DND-41 (cell line): ENCODE results near the gene EDAR.

Experiments
- ATAC-seq: fragments of 200-7000 bp; cut with Tn5 transposase; 3 replicates; pipeline ENCODE4 v1.9.1; 2021; ENCODE audit warnings: low read depth; ENCODE audit not compliant: insufficient read depth
- DNase-seq: peaks from one replicate; pipeline ENCODE4 v3.0.0-alpha.2; 2020
- H2AFZ ChIP-seq: 2 replicates; pipeline ENCODE4 v1.6.0; 2012; ENCODE audit warnings: low read depth, low read length
- H3K27ac ChIP-seq: 2 replicates; pipeline ENCODE4 v1.5.1; 2012; ENCODE audit warnings: low read length, inconsistent platforms
- H3K27me3 ChIP-seq: fragments of 200-600 bp; sonication (generic); 2 replicates; pipeline ENCODE4 v1.6.0; 2012; ENCODE audit warnings: low read length, mild to moderate bottlenecking, inconsistent platforms; ENCODE audit not compliant: insufficient read depth, poor library complexity
- H3K36me3 ChIP-seq: 2 replicates; pipeline ENCODE4 v1.5.1; 2012; ENCODE audit warnings: low read length, inconsistent platforms; ENCODE audit not compliant: insufficient read depth
- H3K4me1 ChIP-seq: 2 replicates; pipeline ENCODE4 v1.5.1; 2012; ENCODE audit warnings: mild to moderate bottlenecking, low read length; ENCODE audit not compliant: insufficient read depth
- H3K4me2 ChIP-seq: 2 replicates; pipeline ENCODE4 v1.6.0; 2012; ENCODE audit warnings: mild to moderate bottlenecking, moderate library complexity, low read length, inconsistent platforms; ENCODE audit not compliant: insufficient read depth
- H3K4me3 ChIP-seq, 2 experiments: fragments of 200-600 bp in 1 of 2; shearing (Covaris generic) in 1 of 2; 2 replicates each; pipeline ENCODE4 v1.5.1; 2012 to 2016; ENCODE audit warnings: inconsistent platforms in 2 of 2, low read length in 2 of 2, mild to moderate bottlenecking in 2 of 2, low read depth in 1 of 2, moderate library complexity in 1 of 2
- H3K79me2 ChIP-seq: 2 replicates; pipeline ENCODE4 v1.6.0; 2012; ENCODE audit warnings: low read length, inconsistent platforms; ENCODE audit not compliant: insufficient read depth
- H3K9ac ChIP-seq: 2 replicates; pipeline ENCODE4 v1.6.0; 2012; ENCODE audit warnings: low read depth, mild to moderate bottlenecking, inconsistent platforms, low read length, moderate library complexity
- H3K9me3 ChIP-seq: 2 replicates; pipeline ENCODE4 v1.5.1; 2012; ENCODE audit warnings: low read length, moderate library complexity, mild to moderate bottlenecking, inconsistent platforms; ENCODE audit not compliant: insufficient read depth, severe bottlenecking
- H4K20me1 ChIP-seq: 2 replicates; pipeline ENCODE4 v1.6.0; 2012; ENCODE audit warnings: low read length; ENCODE audit not compliant: insufficient read depth
- CTCF ChIP-seq: IDR thresholded peaks from 2 replicates; pipeline ENCODE4 v1.5.1; 2012; ENCODE audit warnings: borderline replicate concordance, low read length, moderate library complexity, mild to moderate bottlenecking; ENCODE audit not compliant: poor library complexity, severe bottlenecking; ENCODE audit errors: extremely low read depth
- EZH2 ChIP-seq: IDR thresholded peaks from 3 replicates; pipeline ENCODE4 v1.6.1; 2012; ENCODE audit warnings: borderline replicate concordance, low read depth, mild to moderate bottlenecking, moderate library complexity, low read length, inconsistent platforms; ENCODE audit not compliant: severe bottlenecking

EDAR gene

GRCh38 chr2:108975613-108976435 lies 13.2 kb downstream of the EDAR start:
- H3K9me3 ChIP-seq, result no peaks in the 10 kb centered on the region
- no peak overlapping the region for H3K4me3 ChIP-seq
- no peak for ATAC-seq
- H2AFZ ChIP-seq, result no peak overlapping the region
- H3K36me3 ChIP-seq, result no peaks in the 10 kb centered on the region
- DNase-seq, result no peak
- H3K27ac ChIP-seq, result no peak overlapping the region
- peaks cover 7% of the 10 kb centered on the region for H3K4me1 ChIP-seq
- H3K79me2 ChIP-seq, result no peaks in the 10 kb centered on the region
- no peak overlapping the region for H3K9ac ChIP-seq
- H3K4me2 ChIP-seq, result no peak overlapping the region
- peaks cover 4% of the 10 kb centered on the region for H3K27me3 ChIP-seq
- no peak for TF ChIP-seq CTCF
- TF ChIP-seq EZH2, result no peak
- no peaks in the 10 kb centered on the region for H4K20me1 ChIP-seq

GRCh38 chr2:108974674-108975073 lies 14.3 kb downstream of the EDAR start:
- H3K9me3 ChIP-seq, result no peaks in the 10 kb centered on the region
- no peak overlapping the region for H3K4me3 ChIP-seq
- H3K4me1 ChIP-seq, result peaks cover 7% of the 10 kb centered on the region
- TF ChIP-seq EZH2 (no peak), CTCF (no peak)
- ATAC-seq, result peak; percentile 87
- H3K27ac ChIP-seq, result no peak overlapping the region
- peaks cover 4% of the 10 kb centered on the region for H3K27me3 ChIP-seq
- H3K9ac ChIP-seq, result no peak overlapping the region
- DNase-seq, result peak; percentile 63
- H3K36me3 ChIP-seq, result no peaks in the 10 kb centered on the region
- H3K79me2 ChIP-seq, result no peaks in the 10 kb centered on the region
- peak overlapping the region; percentile 31 for H3K4me2 ChIP-seq
- H2AFZ ChIP-seq, result peak overlapping the region; percentile 54; the same call in 1 of the 2 replicates
- no peaks in the 10 kb centered on the region for H4K20me1 ChIP-seq

- H3K4me1 ChIP-seq, result peaks cover 7% of the 10 kb centered on the region
- H3K9me3 ChIP-seq, result no peaks in the 10 kb centered on the region
- no peak overlapping the region for H3K4me2 ChIP-seq
- no peak overlapping the region for H2AFZ ChIP-seq
- no peak overlapping the region for H3K4me3 ChIP-seq
- no peaks in the 10 kb centered on the region for H3K36me3 ChIP-seq
- H3K79me2 ChIP-seq, result no peaks in the 10 kb centered on the region
- DNase-seq, result no peak
- TF ChIP-seq CTCF (no peak), EZH2 (no peak)
- H4K20me1 ChIP-seq, result no peaks in the 10 kb centered on the region
- peaks cover 6% of the 10 kb centered on the region for H3K27me3 ChIP-seq
- no peak overlapping the region for H3K9ac ChIP-seq
- H3K27ac ChIP-seq, result no peak overlapping the region
- no peak for ATAC-seq
These were observed 16.4 kb downstream of the EDAR start for GRCh38 chr2:108972663-108973062.
